ENCODE measurements around the gene LRRC26. TPM values are rescaled to one million over a fixed set of nuclear protein-coding genes. Genes with fewer than 3 reads are reported as not detected.

Gene LRRC26
- total RNA-seq, 1 donor from 2014 or later, result not detected

GRCh38 chr9:137163365-137163715, 6.5 kb downstream of the LRRC26 start:
- H3K27me3 ChIP-seq (ENCODE audit: control insufficient read depth in 3 of 3, insufficient read depth in 3 of 3, low read length in 3 of 3), result peaks cover 71 to 92% (median 85%) of the 10 kb centered on the region in 3 donors
- H3K36me3 ChIP-seq (ENCODE audit: control insufficient read depth in 3 of 3, insufficient read depth in 3 of 3, low read length in 3 of 3), result no peaks in the 10 kb centered on the region
- H3K9ac ChIP-seq (ENCODE audit: low read depth in 1 of 3, low read length in 3 of 3), result no peak overlapping the region
- peaks cover 3 to 16% (median 9%) of the 10 kb centered on the region in 3 donors for H3K4me1 ChIP-seq (ENCODE audit: control insufficient read depth in 3 of 3, insufficient read depth in 3 of 3, low read length in 3 of 3)
- no peaks in the 10 kb centered on the region for H3K9me3 ChIP-seq (ENCODE audit: control insufficient read depth in 3 of 3, low read length in 3 of 3)
- no peak overlapping the region for H3K4me3 ChIP-seq (ENCODE audit: low read length in 3 of 3)
- H3K27ac ChIP-seq (ENCODE audit: low read depth, low read length), result no peak overlapping the region

- no peaks in the 10 kb centered on the region for H3K36me3 ChIP-seq (ENCODE audit: control insufficient read depth in 3 of 3, insufficient read depth in 3 of 3, low read length in 3 of 3)
- H3K9me3 ChIP-seq (ENCODE audit: control insufficient read depth in 3 of 3, low read length in 3 of 3), result no peaks in the 10 kb centered on the region
- no peak overlapping the region for H3K4me3 ChIP-seq (ENCODE audit: low read length in 3 of 3)
- peaks cover 73 to 93% (median 86%) of the 10 kb centered on the region in 3 donors for H3K27me3 ChIP-seq (ENCODE audit: control insufficient read depth in 3 of 3, insufficient read depth in 3 of 3, low read length in 3 of 3)
- H3K9ac ChIP-seq (ENCODE audit: low read depth in 1 of 3, low read length in 3 of 3), result no peak overlapping the region
- peaks cover 3 to 11% (median 5%) of the 10 kb centered on the region in 3 donors for H3K4me1 ChIP-seq (ENCODE audit: control insufficient read depth in 3 of 3, insufficient read depth in 3 of 3, low read length in 3 of 3)
- no peak overlapping the region for H3K27ac ChIP-seq (ENCODE audit: low read depth, low read length)
Observed at GRCh38 chr9:137162505-137163364, 7.1 kb downstream of the LRRC26 start.

GRCh38 chr9:137161558-137162486, 8.0 kb downstream of the LRRC26 start:
- Histone ChIP-seq H3K36me3 (ENCODE audit: control insufficient read depth in 3 of 3, insufficient read depth in 3 of 3, low read length in 3 of 3) (no peaks in the 10 kb centered on the region), H3K27ac (ENCODE audit: low read depth, low read length) (no peak overlapping the region), H3K9ac (ENCODE audit: low read depth in 1 of 3, low read length in 3 of 3) (no peak overlapping the region), H3K4me3 (ENCODE audit: low read length in 3 of 3) (no peak overlapping the region), H3K9me3 (ENCODE audit: control insufficient read depth in 3 of 3, low read length in 3 of 3) (no peaks in the 10 kb centered on the region), H3K4me1 (ENCODE audit: control insufficient read depth in 3 of 3, insufficient read depth in 3 of 3, low read length in 3 of 3) (peaks cover 3 to 11% (median 5%) of the 10 kb centered on the region in 3 donors), H3K27me3 (ENCODE audit: control insufficient read depth in 3 of 3, insufficient read depth in 3 of 3, low read length in 3 of 3) (peaks cover 78 to 91% (median 86%) of the 10 kb centered on the region in 3 donors)

- H3K4me3 ChIP-seq (ENCODE audit: low read length in 3 of 3), result no peak overlapping the region
- peaks cover 78 to 91% (median 85%) of the 10 kb centered on the region in 3 donors for H3K27me3 ChIP-seq (ENCODE audit: control insufficient read depth in 3 of 3, insufficient read depth in 3 of 3, low read length in 3 of 3)
- H3K36me3 ChIP-seq (ENCODE audit: control insufficient read depth in 3 of 3, insufficient read depth in 3 of 3, low read length in 3 of 3), result no peaks in the 10 kb centered on the region
- H3K27ac ChIP-seq (ENCODE audit: low read depth, low read length), result no peak overlapping the region
- H3K9ac ChIP-seq (ENCODE audit: low read depth in 1 of 3, low read length in 3 of 3), result no peak overlapping the region
- H3K9me3 ChIP-seq (ENCODE audit: control insufficient read depth in 3 of 3, low read length in 3 of 3), result no peaks in the 10 kb centered on the region
- peaks cover 3 to 15% (median 8%) of the 10 kb centered on the region in 3 donors for H3K4me1 ChIP-seq (ENCODE audit: control insufficient read depth in 3 of 3, insufficient read depth in 3 of 3, low read length in 3 of 3)
Observed at GRCh38 chr9:137160716-137161557, 8.9 kb downstream of the LRRC26 start.

GRCh38 chr9:137160054-137160425, 9.8 kb downstream of the LRRC26 start:
- H3K27me3 ChIP-seq (ENCODE audit: control insufficient read depth in 3 of 3, insufficient read depth in 3 of 3, low read length in 3 of 3), result peaks cover 78 to 91% (median 85%) of the 10 kb centered on the region in 3 donors
- no peak overlapping the region for H3K9ac ChIP-seq (ENCODE audit: low read depth in 1 of 3, low read length in 3 of 3)
- H3K36me3 ChIP-seq (ENCODE audit: control insufficient read depth in 3 of 3, insufficient read depth in 3 of 3, low read length in 3 of 3), result no peaks in the 10 kb centered on the region
- H3K4me1 ChIP-seq (ENCODE audit: control insufficient read depth in 3 of 3, insufficient read depth in 3 of 3, low read length in 3 of 3), result peaks cover 3 to 15% (median 8%) of the 10 kb centered on the region in 3 donors
- H3K27ac ChIP-seq (ENCODE audit: low read depth, low read length), result no peak overlapping the region
- H3K9me3 ChIP-seq (ENCODE audit: control insufficient read depth in 3 of 3, low read length in 3 of 3), result no peaks in the 10 kb centered on the region
- no peak overlapping the region for H3K4me3 ChIP-seq (ENCODE audit: low read length in 3 of 3)

- peaks cover 72 to 88% (median 80%) of the 10 kb centered on the region in 3 donors for H3K27me3 ChIP-seq (ENCODE audit: control insufficient read depth in 3 of 3, insufficient read depth in 3 of 3, low read length in 3 of 3)
- no peak overlapping the region for H3K4me3 ChIP-seq (ENCODE audit: low read length in 3 of 3)
- H3K4me1 ChIP-seq (ENCODE audit: control insufficient read depth in 3 of 3, insufficient read depth in 3 of 3, low read length in 3 of 3), result peaks cover 3 to 15% (median 8%) of the 10 kb centered on the region in 3 donors
- no peaks in the 10 kb centered on the region for H3K9me3 ChIP-seq (ENCODE audit: control insufficient read depth in 3 of 3, low read length in 3 of 3)
- no peaks in the 10 kb centered on the region for H3K36me3 ChIP-seq (ENCODE audit: control insufficient read depth in 3 of 3, insufficient read depth in 3 of 3, low read length in 3 of 3)
- no peak overlapping the region for H3K27ac ChIP-seq (ENCODE audit: low read depth, low read length)
- no peak overlapping the region for H3K9ac ChIP-seq (ENCODE audit: low read depth in 1 of 3, low read length in 3 of 3)
Observed at GRCh38 chr9:137159105-137160053, 10.5 kb downstream of the LRRC26 start.

- H3K4me3 ChIP-seq (ENCODE audit: low read length in 3 of 3), result no peak overlapping the region
- H3K36me3 ChIP-seq (ENCODE audit: control insufficient read depth in 3 of 3, insufficient read depth in 3 of 3, low read length in 3 of 3), result no peaks in the 10 kb centered on the region
- no peaks in the 10 kb centered on the region for H3K9me3 ChIP-seq (ENCODE audit: control insufficient read depth in 3 of 3, low read length in 3 of 3)
- no peak overlapping the region for H3K9ac ChIP-seq (ENCODE audit: low read depth in 1 of 3, low read length in 3 of 3)
- H3K27ac ChIP-seq (ENCODE audit: low read depth, low read length), result no peak overlapping the region
- peaks cover 65 to 81% (median 73%) of the 10 kb centered on the region in 3 donors for H3K27me3 ChIP-seq (ENCODE audit: control insufficient read depth in 3 of 3, insufficient read depth in 3 of 3, low read length in 3 of 3)
- peaks cover 3 to 15% (median 8%) of the 10 kb centered on the region in 3 donors for H3K4me1 ChIP-seq (ENCODE audit: control insufficient read depth in 3 of 3, insufficient read depth in 3 of 3, low read length in 3 of 3)
Observed at GRCh38 chr9:137158625-137159024, 11.2 kb downstream of the LRRC26 start.

- H3K27me3 ChIP-seq (ENCODE audit: control insufficient read depth in 3 of 3, insufficient read depth in 3 of 3, low read length in 3 of 3), result peaks cover 66 to 74% (median 74%) of the 10 kb centered on the region in 3 donors
- no peak overlapping the region for H3K9ac ChIP-seq (ENCODE audit: low read depth in 1 of 3, low read length in 3 of 3)
- H3K9me3 ChIP-seq (ENCODE audit: control insufficient read depth in 3 of 3, low read length in 3 of 3), result no peaks in the 10 kb centered on the region
- no peak overlapping the region for H3K27ac ChIP-seq (ENCODE audit: low read depth, low read length)
- H3K4me3 ChIP-seq (ENCODE audit: low read length in 3 of 3), result no peak overlapping the region
- H3K4me1 ChIP-seq (ENCODE audit: control insufficient read depth in 3 of 3, insufficient read depth in 3 of 3, low read length in 3 of 3), result peaks cover 0 to 8% (median 4%) of the 10 kb centered on the region in 3 donors
- no peaks in the 10 kb centered on the region for H3K36me3 ChIP-seq (ENCODE audit: control insufficient read depth in 3 of 3, insufficient read depth in 3 of 3, low read length in 3 of 3)
Observed at GRCh38 chr9:137157618-137158415, 12.0 kb downstream of the LRRC26 start.

All from skeletal muscle tissue (tissue), 4 donors.